Measurements from ENCODE around the gene PCDHGB3.
"Not testable (repeated sequence)": the region's sequence is repeated elsewhere in the genome, so short reads cannot be mapped to it uniquely, and the experiment has no call there.

Gene PCDHGB3

GRCh38 chr5:141342773-141343172 is 27.3 kb upstream of the PCDHGB3 start:
- no peak for TF ChIP-seq CTCF (IDR thresholded peaks at IDR 0.05; ENCODE audit: low read depth, low read length)
- no peak for DNase-seq (ENCODE audit: extremely low read depth, low read depth)

GRCh38 chr5:141343242-141343952 is 26.6 kb upstream of the PCDHGB3 start, which contains the start of gene PCDHGA3:
TSS of gene PCDHGA3 (plus strand) at chr5:141343829. CDS start at chr5:141344034, 205 bp downstream.
- peak; percentile 33 for TF ChIP-seq CTCF (IDR thresholded peaks at IDR 0.05; ENCODE audit: low read depth, low read length)
- DNase-seq (ENCODE audit: extremely low read depth, low read depth): no peak

GRCh38 chr5:141343953-141344463 is 26.0 kb upstream of the PCDHGB3 start:
- no peak for TF ChIP-seq CTCF (IDR thresholded peaks at IDR 0.05; ENCODE audit: low read depth, low read length)

GRCh38 chr5:141345327-141345726 is 24.7 kb upstream of the PCDHGB3 start:
- TF ChIP-seq CTCF (IDR thresholded peaks at IDR 0.05; ENCODE audit: low read depth, low read length): no peak
- DNase-seq (ENCODE audit: extremely low read depth, low read depth): no peak

More at GRCh38 chr5:141343953-141344463, 26.0 kb upstream of the PCDHGB3 start:
- DNase-seq (ENCODE audit: extremely low read depth, low read depth): no peak

- not testable (repeated sequence) for DNase-seq (ENCODE audit: extremely low read depth, low read depth)
Observed at GRCh38 chr5:141346017-141346416, 24.0 kb upstream of the PCDHGB3 start.

- DNase-seq (ENCODE audit: extremely low read depth, low read depth): no peak
Observed at GRCh38 chr5:141349917-141350619, 20.0 kb upstream of the PCDHGB3 start, which contains the start of gene PCDHGB1. TSS of gene PCDHGB1 (plus strand) at chr5:141350099. CDS start at chr5:141350261, 162 bp downstream.

GRCh38 chr5:141351591-141351990 is 18.5 kb upstream of the PCDHGB3 start:
- TF ChIP-seq CTCF (IDR thresholded peaks at IDR 0.05; ENCODE audit: low read depth, low read length): no peak
- no peak for DNase-seq (ENCODE audit: extremely low read depth, low read depth)

More at GRCh38 chr5:141349917-141350619, 20.0 kb upstream of the PCDHGB3 start, which contains the start of gene PCDHGB1:
- peak; percentile 45 for TF ChIP-seq CTCF (IDR thresholded peaks at IDR 0.05; ENCODE audit: low read depth, low read length)

All from AG09319 (cell line).